Activated T-cell treated with anti-CD3 and anti-CD28 coated beads, Interleukin-2, amount 50 U/mL, for 4 hours (primary cell): ENCODE results near the gene MFAP5. TPM values are rescaled to one million over a fixed set of nuclear protein-coding genes. Genes with fewer than 3 reads are reported as not detected.

Experiments used
- total RNA-seq, 3 donors: library from RNA; stranded (reverse); gene quantifications; one replicate each; pipeline ENCODE4 v1.2.1, GENCODE V29; 2021

The MFAP5 gene
- total RNA-seq, 3 donors from 2014 or later = not detected

Other genes starting within 250 kb of the MFAP5 start
- gene CLEC6A, start 206.9 kb downstream of the MFAP5 start, total RNA-seq = not detected
- not detected for gene CLEC4D, start 149.3 kb downstream of the MFAP5 start, total RNA-seq
- not detected for gene CLEC4E, start 121.9 kb downstream of the MFAP5 start, total RNA-seq
- not detected for gene AICDA, start 50.0 kb downstream of the MFAP5 start, total RNA-seq
- 1 to 10 TPM; 5.7 to 7.7 (median 6.0) TPM for gene RIMKLB, start 35.2 kb upstream of the MFAP5 start, total RNA-seq
- gene A2ML1, start 159.8 kb upstream of the MFAP5 start, total RNA-seq = not detected